IPS-20b (cell line): ENCODE measurements around the gene NDST4.

ENCODE experiments used
- H3K27ac ChIP-seq: one replicate; pipeline ENCODE4 v1.5.1; 2013; ENCODE audit warnings: low read length
- H3K27me3 ChIP-seq: 2 replicates; pipeline ENCODE4 v1.6.1; 2013; ENCODE audit warnings: mild to moderate bottlenecking, low read length, inconsistent platforms; ENCODE audit not compliant: insufficient read depth
- H3K36me3 ChIP-seq: 2 replicates; pipeline ENCODE4 v1.6.1; 2013; ENCODE audit warnings: low read depth, mild to moderate bottlenecking, inconsistent platforms, low read length, moderate library complexity; ENCODE audit not compliant: insufficient read depth
- H3K4me1 ChIP-seq: 2 replicates; pipeline ENCODE4 v1.6.1; 2013; ENCODE audit warnings: mild to moderate bottlenecking, control low read depth, inconsistent platforms, low read length, moderate library complexity; ENCODE audit not compliant: insufficient read depth
- H3K4me3 ChIP-seq: 2 replicates; pipeline ENCODE4 v1.5.1; 2013; ENCODE audit warnings: mild to moderate bottlenecking, low read length, inconsistent platforms
- H3K9ac ChIP-seq: 2 replicates; pipeline ENCODE4 v1.6.1; 2013; ENCODE audit warnings: low read depth, mild to moderate bottlenecking, inconsistent platforms, low read length, moderate library complexity
- H3K9me3 ChIP-seq: 2 replicates; pipeline ENCODE4 v1.6.1; 2013; ENCODE audit warnings: mild to moderate bottlenecking, low read depth, low read length, inconsistent platforms; ENCODE audit not compliant: insufficient read depth

NDST4 gene

DNA sequence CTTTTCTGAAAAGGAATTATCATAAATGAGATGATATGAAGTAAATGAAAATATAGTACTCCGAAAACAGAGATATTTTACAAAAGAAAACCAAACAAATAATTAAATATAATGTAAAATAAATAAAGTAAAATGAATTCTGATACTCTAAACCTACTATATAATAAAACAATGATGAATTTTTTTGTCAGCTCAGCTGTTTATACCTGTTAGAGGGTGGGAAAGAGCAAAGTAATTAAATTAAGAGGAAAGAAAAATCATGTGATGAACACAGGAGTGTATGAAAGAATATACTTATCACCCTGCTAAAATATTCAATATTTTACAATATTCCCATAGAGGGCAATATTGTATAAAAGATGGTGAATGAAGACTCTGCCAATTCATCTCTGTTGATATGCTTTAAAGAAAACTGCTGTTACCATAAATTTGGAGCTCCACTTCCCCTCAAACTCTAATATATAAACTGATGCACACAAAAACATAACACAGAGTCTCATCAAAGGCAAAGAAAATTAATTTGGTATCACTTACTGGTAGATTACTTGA is 6.5 kb upstream of the NDST4 start:
- no peak overlapping the region for H3K9ac ChIP-seq
- H3K27me3 ChIP-seq = no peaks in the 10 kb centered on the region
- no peak overlapping the region for H3K4me3 ChIP-seq
- H3K4me1 ChIP-seq = peaks cover 8% of the 10 kb centered on the region; the same call in 1 of the 2 replicates
- no peak overlapping the region for H3K27ac ChIP-seq
- H3K36me3 ChIP-seq = no peaks in the 10 kb centered on the region
- no peaks in the 10 kb centered on the region for H3K9me3 ChIP-seq

DNA sequence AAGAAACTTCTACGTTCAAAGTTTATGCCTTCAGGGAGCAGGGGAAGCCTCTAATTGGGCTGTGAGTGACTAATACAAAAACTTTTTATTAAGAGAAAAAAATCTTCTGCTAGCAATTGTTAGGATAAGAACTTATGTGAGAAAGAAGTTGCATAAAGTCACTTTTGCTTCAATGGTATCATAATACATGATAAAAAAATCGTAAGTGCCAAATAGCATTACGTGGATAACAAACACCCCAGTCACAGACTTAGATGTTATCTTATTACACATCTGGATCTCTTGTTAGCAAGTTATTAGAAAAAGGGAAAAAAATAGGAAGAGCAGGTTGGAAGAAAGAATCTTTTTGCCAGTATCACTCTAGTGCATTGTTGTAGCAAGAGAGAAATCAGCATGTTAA is 4.2 kb upstream of the NDST4 start:
- H3K36me3 ChIP-seq = no peaks in the 10 kb centered on the region
- no peak overlapping the region for H3K4me3 ChIP-seq
- no peaks in the 10 kb centered on the region for H3K9me3 ChIP-seq
- H3K9ac ChIP-seq = no peak overlapping the region
- H3K4me1 ChIP-seq = peaks cover 8% of the 10 kb centered on the region; the same call in 1 of the 2 replicates
- no peaks in the 10 kb centered on the region for H3K27me3 ChIP-seq
- no peak overlapping the region for H3K27ac ChIP-seq

- H3K4me3 ChIP-seq = no peak overlapping the region
- no peak overlapping the region for H3K9ac ChIP-seq
- no peaks in the 10 kb centered on the region for H3K9me3 ChIP-seq
- no peaks in the 10 kb centered on the region for H3K27me3 ChIP-seq
- H3K27ac ChIP-seq = no peak overlapping the region
- H3K4me1 ChIP-seq = no peaks in the 10 kb centered on the region
- no peaks in the 10 kb centered on the region for H3K36me3 ChIP-seq
These were observed 2.9 kb downstream of the NDST4 start for GRCh38 chr4:115110191-115111181.

DNA sequence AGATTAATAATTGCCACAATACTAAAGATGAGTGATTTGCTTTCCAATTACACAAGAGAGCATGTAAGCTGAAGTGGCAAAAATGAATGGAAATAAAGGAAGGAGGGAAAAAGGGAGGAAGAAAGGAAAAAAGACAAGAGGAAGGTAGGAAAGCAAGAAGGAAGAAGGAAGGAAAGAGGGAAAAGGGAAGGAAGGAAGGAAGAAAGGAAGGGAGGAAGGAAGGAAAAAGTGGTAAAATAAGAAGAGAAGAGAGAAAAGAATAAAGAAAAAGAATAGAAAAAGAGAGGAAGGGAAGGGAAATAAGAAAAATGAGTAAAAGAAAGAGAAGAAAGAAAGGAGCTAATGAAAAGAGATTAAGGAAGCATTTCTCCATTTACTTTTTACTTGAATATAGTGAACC is 4.6 kb downstream of the NDST4 start:
- Histone ChIP-seq H3K27ac (no peak overlapping the region), H3K27me3 (no peaks in the 10 kb centered on the region), H3K36me3 (no peaks in the 10 kb centered on the region), H3K4me1 (no peaks in the 10 kb centered on the region), H3K4me3 (no peak overlapping the region), H3K9ac (no peak overlapping the region), H3K9me3 (no peaks in the 10 kb centered on the region)

DNA sequence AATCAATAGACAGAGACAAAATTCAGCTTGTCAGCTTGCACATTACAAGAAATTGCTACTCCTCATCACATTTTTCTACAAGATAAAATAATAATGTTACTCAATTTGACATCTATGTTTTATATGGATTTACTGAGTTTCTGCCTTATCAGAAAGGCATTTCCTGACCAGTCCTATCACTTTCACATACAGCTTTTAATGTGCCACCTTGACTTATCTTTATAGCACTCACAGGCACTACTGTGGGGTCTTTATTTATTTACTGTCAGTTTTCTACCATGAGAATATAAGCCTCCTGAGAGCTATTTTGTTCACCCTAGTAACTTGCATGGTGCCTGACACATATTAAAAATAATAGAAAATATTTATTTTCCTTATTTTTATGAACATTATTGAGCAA is 6.0 kb downstream of the NDST4 start:
- Histone ChIP-seq H3K27me3 (no peaks in the 10 kb centered on the region), H3K36me3 (no peaks in the 10 kb centered on the region), H3K4me1 (no peaks in the 10 kb centered on the region)

DNA sequence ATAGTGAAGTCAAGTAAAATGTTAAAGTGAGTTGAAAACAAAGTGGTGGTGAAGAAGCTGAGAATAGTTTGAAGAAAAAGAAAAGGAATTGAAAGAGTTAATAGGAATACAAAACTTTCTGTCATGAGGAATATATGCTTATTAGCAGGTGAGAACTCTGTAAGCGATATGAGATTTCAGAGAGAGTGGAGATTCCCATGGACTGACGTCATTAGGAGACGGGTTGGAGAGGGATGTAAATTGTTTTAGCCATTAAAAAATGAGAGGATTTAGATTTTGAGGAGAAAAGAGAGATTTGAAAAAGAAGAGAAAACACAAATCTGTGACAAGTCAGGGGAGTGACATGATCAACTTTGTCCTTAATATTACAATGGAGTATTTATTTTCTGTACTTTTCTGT is 11.7 kb downstream of the NDST4 start:
- H3K4me3 ChIP-seq = no peak overlapping the region
- no peaks in the 10 kb centered on the region for H3K9me3 ChIP-seq
- H3K27ac ChIP-seq = no peak overlapping the region
- H3K9ac ChIP-seq = no peak overlapping the region
- no peaks in the 10 kb centered on the region for H3K27me3 ChIP-seq
- no peaks in the 10 kb centered on the region for H3K36me3 ChIP-seq
- H3K4me1 ChIP-seq = peaks cover 6% of the 10 kb centered on the region

More for the DNA sequence above, 6.0 kb downstream of the NDST4 start:
- Histone ChIP-seq H3K9ac (no peak overlapping the region), H3K4me3 (no peak overlapping the region), H3K27ac (no peak overlapping the region), H3K9me3 (no peaks in the 10 kb centered on the region)

GRCh38 chr4:115090483-115091075 is 22.8 kb downstream of the NDST4 start:
- H3K9me3 ChIP-seq = no peaks in the 10 kb centered on the region

DNA sequence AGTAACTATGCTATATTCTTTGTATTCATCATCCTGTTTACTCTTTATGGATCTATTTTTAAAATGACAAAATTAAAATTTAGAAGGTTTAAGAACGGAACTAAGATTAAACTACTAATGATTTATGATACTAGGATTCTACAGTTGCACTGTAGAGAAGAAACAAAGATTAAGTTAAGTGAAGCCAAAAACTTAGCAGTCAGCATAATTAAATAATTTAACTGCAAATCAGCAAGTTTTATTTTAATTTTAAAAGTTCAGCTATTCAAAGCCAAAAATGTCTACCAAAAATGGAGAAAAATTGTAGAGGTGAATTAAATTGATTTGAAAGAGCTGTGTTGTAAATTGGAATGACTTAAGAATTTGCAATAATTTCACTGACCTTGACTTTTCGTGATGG is 30.8 kb downstream of the NDST4 start:
- Histone ChIP-seq H3K9ac (no peak overlapping the region), H3K27ac (no peak overlapping the region), H3K9me3 (peaks cover 13% of the 10 kb centered on the region), H3K27me3 (no peaks in the 10 kb centered on the region), H3K36me3 (no peaks in the 10 kb centered on the region), H3K4me1 (no peaks in the 10 kb centered on the region), H3K4me3 (no peak overlapping the region)

More at GRCh38 chr4:115090483-115091075, 22.8 kb downstream of the NDST4 start:
- H3K4me3 ChIP-seq = no peak overlapping the region
- H3K4me1 ChIP-seq = no peaks in the 10 kb centered on the region
- H3K9ac ChIP-seq = no peak overlapping the region
- H3K27me3 ChIP-seq = no peaks in the 10 kb centered on the region
- no peaks in the 10 kb centered on the region for H3K36me3 ChIP-seq
- H3K27ac ChIP-seq = no peak overlapping the region

GRCh38 chr4:115076691-115077090 is 36.7 kb downstream of the NDST4 start:
- Histone ChIP-seq H3K9ac (no peak overlapping the region), H3K9me3 (no peaks in the 10 kb centered on the region), H3K36me3 (no peaks in the 10 kb centered on the region), H3K27ac (no peak overlapping the region), H3K4me1 (no peaks in the 10 kb centered on the region), H3K4me3 (no peak overlapping the region), H3K27me3 (no peaks in the 10 kb centered on the region)

DNA sequence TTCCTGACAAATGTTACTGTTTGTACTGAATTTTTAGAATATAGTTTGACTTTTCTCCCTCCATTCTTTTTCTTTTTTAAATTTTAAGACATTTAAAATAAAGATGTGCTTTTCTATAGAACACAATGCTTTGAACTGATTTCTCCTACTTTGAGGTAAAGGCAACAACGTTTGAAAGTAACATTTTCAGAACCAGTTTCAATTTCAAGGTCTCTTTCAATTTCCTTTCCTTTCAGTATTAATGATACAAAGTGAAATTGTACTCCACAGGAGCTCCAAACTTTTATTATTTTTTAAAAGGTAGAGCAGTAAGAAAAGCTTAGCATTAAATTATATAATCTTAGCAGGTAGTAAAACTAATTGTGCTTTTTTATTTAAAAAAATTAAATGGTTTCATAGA is 54.9 kb downstream of the NDST4 start:
- Histone ChIP-seq H3K27ac (no peak overlapping the region), H3K36me3 (no peaks in the 10 kb centered on the region), H3K9ac (no peak overlapping the region)

GRCh38 chr4:115054836-115055235 is 58.6 kb downstream of the NDST4 start:
- H3K36me3 ChIP-seq = no peaks in the 10 kb centered on the region
- no peak overlapping the region for H3K4me3 ChIP-seq
- H3K27me3 ChIP-seq = no peaks in the 10 kb centered on the region
- H3K9me3 ChIP-seq = no peaks in the 10 kb centered on the region
- H3K27ac ChIP-seq = no peak overlapping the region
- H3K9ac ChIP-seq = no peak overlapping the region
- H3K4me1 ChIP-seq = no peaks in the 10 kb centered on the region

More for the DNA sequence above, 54.9 kb downstream of the NDST4 start:
- Histone ChIP-seq H3K4me3 (no peak overlapping the region), H3K27me3 (no peaks in the 10 kb centered on the region), H3K9me3 (no peaks in the 10 kb centered on the region), H3K4me1 (no peaks in the 10 kb centered on the region)

- Histone ChIP-seq H3K9me3 (no peaks in the 10 kb centered on the region), H3K27me3 (no peaks in the 10 kb centered on the region), H3K36me3 (no peaks in the 10 kb centered on the region), H3K4me1 (no peaks in the 10 kb centered on the region), H3K27ac (no peak overlapping the region), H3K9ac (no peak overlapping the region), H3K4me3 (no peak overlapping the region)
These were observed 60.1 kb downstream of the NDST4 start for GRCh38 chr4:115053313-115053712.
